ENCODE results near the gene MBNL3.
A peak's percentile ranks its signal among the peaks of the same experiment; 100 is the strongest.

MBNL3 gene, protein sequence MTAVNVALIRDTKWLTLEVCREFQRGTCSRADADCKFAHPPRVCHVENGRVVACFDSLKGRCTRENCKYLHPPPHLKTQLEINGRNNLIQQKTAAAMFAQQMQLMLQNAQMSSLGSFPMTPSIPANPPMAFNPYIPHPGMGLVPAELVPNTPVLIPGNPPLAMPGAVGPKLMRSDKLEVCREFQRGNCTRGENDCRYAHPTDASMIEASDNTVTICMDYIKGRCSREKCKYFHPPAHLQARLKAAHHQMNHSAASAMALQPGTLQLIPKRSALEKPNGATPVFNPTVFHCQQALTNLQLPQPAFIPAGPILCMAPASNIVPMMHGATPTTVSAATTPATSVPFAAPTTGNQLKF

DNA sequence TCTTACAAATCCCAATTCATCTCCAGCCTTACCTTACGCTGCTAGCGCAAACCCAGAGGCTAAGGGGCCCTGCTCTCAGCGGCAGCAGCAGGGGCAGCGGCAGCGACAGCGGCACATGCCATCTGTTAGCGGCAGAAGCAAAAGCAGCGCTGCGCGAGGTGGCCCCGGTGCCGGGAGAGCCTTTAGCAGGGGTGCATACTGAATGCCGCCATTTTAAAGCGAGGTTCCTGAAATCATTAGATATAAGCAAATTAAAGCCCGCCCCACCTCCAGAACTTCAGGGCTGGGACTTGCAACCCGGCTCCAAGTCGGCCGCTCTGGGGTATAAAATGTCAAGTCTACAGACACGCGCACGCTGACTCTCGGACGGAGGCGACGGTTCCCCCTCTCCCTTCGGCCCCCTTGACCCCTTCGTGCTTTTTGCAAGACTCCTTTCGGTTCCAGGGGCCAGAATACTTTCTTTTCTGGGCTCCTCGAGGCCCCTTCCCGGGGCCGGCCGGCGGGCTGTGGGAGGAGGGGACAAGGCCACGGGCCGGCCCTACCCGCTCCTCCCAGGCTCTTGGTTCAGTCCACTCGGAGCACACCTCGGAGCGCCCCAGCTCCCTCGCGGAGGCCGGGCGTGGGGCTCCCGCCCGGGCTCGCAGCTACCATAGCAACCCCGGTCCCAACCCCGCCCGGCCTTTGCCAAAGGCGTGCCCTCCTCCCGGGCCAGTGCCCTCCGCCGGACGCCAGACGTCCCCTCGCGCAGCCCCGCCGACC is at the start of gene MBNL3:
MBNL3 (minus strand) TSS at position 220 of the 759 bp plus-strand sequence. CDS start 49,427 bp downstream, outside the sequence.
- DNase-seq (ENCODE audit: low spot score), result peak; percentile 50

DNA sequence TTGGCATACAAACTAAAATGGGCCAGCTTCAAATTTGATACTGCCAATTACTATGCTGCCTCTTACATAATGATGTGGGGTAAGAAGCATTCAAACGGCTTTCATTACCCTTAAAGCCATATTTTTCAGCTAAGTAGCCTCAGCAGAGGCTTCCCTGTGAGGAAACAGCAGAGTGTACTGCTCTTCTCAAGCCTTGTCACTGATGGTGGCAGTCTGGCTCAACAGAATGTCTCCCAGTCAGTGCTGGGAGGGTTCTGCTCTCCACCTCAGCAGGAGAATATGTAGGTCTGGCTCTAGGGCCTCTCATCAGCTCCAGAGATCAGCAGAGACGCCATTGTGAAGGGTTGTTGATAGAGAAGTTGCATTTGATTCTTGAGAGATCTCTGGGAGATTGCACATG is 44.6 kb upstream of the MBNL3 start:
- DNase-seq (ENCODE audit: low spot score), result no peak

DNA sequence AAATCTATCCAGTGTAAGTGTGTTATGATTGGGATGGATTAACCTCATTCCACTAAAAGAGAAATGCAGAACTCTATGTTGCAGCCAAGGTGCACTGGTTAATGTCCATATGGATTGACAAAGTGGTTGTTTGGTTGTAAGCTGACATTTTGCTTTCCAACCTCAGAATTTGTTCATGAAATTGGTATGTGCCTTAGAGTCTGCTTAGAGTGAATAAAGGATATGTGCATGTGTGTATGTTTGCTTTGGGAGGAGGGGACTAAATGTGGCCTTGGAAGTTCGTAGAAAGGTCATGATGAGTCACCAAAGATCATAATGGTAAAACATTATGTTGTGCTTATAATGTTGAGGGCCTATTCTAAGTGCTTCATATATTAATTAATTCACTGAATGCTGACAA is 44.1 kb upstream of the MBNL3 start:
- no peak for DNase-seq (ENCODE audit: low spot score)

DNA sequence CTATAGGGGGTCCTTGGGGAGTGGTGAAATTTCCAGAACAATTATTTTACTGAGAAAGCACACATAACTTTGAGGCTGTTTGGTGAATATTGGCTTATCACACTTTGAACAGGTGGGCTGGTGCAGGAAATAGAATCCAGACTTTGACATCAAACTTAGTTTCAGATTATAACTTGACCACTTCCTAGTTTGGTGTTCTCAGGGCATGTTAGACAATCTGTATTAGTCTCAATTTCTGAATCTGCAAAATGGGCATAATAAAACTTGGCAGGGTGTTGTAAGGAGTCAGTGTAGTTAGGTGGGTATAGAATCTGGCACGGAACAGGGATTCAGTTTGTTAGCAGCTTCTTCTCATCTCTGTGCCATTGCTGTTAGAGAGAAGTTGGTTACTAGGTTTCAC is 43.3 kb upstream of the MBNL3 start:
- DNase-seq (ENCODE audit: low spot score), result no peak

DNA sequence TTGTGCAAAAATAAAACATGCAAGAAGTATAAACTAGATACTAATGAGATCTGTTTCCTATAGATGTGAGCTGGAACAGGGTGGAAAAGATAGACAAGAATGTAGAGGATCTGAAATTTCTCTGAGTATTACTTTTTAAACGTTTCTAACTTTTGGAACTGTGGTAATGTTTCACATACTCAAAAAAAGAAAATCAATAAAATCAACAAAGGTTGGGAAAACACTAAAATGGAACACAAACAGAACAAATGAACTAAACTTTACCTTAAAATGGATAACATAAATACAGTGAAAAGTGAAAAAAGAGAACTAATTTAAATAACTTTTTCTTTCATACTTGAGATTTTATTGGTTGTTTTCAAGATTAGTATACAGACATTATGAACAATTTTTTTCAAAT is 32.0 kb upstream of the MBNL3 start:
- no peak for DNase-seq (ENCODE audit: low spot score)

DNA sequence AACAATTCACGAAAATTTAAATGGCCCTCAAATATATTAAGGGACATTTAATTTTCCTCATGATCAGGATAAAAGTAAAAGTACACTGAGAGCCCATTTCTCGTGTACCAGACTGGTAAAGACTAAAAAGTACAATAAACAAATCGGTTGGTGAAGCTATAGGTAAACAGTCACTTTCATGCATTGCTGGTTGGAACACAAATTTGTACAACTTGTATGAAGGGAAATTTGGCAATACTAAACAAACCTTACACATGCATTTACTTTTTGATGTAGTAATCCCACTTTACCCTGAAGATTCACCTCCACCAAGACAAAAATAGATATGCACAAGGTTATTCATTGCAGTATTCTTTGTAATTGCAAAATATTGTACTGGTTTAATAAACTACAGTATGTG is 31.4 kb upstream of the MBNL3 start:
- DNase-seq (ENCODE audit: low spot score), result no peak

DNA sequence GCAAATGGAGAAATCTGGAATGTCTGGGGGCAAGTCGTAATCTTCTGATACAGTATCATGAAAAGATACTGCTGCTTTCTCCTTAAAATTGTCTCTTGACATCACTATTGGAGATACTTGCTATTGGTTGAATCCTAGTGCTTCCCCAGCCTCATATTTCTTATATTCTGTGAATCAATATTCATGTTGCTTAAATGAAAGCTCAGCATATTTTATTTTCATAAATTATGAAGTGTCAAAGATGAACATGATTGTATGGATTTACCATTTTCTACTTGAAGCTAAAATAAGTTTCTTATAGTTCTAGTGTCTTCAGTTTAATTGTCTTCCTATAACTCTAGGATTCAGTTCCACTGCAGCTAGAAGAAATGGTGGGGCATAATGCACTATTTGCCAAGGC is 29.6 kb upstream of the MBNL3 start:
- DNase-seq (ENCODE audit: low spot score), result no peak

DNA sequence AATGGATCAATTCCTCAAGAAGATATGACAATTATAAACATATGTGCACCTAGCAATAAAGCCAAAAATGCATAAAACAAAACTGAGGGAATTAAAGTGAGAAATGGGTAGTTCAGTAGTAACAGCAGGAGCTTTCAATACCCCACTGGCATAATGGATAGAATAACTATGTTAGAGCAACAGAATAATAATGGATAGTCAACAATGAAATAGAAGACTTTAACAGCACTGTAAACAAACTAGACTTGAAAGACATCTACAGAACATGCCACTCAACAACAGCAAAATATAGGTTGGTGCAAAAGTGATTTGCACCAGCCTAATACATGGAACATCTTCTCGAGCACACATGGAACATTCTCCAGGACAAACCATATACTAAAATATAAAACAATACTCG is 20.0 kb upstream of the MBNL3 start:
- no peak for DNase-seq (ENCODE audit: low spot score)

DNA sequence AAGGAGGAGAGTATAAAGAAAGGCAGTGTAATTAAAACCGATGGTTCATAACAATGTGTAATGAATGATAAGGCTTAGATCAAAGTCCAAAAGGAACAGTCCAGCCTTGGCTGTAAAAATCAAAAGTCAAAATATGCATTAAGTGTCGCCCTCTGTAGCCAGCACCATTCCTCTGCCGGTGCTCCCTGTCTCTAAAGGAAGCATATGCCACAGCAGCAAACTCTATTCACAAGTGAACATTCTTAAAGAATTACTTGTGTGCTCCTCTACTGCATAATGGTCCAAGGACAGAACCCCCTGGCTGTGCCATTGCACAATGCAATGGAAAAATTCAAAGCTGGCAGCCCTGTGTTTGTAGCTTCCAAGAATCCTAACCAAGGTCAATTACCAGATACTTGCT is 16.3 kb upstream of the MBNL3 start:
- no peak for DNase-seq (ENCODE audit: low spot score)

DNA sequence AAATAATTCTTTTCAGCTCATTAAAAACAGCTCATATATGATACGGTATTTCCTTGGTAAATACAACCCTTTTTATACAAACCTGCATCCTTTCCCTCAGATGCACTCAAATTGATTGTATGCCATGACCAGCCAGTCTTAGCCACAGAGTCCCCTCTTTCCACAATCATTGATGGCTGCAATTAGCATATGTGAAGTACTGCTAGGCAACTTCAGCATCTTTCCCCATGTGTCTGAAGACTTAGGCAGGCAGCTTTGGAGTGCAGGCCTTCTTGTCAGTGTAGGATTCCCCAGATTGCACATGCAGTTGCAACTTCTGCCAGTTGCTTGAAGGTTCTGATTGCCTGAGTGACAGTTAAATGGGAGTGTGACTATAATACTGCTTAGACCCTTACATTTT is 15.6 kb upstream of the MBNL3 start:
- DNase-seq (ENCODE audit: low spot score), result no peak

DNA sequence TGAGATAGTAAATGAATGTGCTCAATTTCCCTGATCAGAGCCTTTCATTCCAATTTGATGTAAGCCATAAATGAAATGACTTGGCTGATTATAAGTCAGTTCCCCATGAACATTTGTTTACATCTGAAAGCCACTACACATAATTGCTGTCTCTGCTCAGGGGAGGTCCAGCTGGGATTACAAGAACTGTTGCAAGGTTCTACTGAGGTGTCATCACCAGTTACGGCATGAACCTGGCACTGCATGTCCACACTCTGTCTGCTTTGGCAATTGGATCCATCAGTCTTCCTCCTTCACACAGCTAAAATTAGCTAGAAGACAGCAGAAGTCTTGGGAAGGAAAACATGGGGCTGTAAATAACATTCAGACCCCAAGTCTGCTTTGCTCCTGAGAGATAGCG is 12.8 kb upstream of the MBNL3 start:
- no peak for DNase-seq (ENCODE audit: low spot score)

DNA sequence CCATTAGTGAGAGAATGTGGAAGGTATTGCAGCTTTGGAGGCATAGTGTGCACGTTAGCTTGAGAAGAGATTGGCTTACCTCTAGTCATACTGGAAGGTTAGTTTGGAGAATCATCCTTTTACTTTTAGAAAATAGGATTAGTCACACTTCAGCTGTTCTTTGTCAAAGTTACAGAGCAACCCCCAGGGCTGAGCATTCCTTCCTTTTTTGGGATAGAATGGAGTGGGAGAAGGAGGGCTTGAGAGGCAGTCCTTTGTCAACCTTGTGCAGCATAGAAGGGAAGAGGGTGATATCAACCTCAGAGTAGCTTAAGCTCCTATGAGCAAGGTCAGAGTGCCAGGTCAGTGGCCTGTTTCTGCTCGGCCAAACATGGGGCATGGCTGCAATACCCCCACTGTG is 8.6 kb upstream of the MBNL3 start:
- no peak for DNase-seq (ENCODE audit: low spot score)

DNA sequence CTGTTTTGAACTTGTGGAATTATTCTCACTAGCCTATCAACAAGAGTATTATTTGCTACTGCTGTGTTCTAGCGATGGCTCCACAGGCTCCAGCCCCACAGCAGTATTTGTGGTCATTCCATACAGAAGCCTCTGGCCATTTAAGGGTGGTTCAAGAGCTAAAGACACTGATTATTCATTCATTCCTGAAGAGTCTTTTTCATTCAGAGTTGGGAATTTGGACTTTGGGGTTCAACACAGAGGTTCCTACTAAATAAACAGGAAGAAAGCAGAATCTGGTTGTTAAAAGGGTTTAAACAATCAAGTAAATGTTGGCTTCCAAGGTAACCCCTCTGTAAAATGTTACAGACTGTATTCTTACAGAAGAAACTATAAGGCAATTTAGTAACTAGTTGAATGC is 4.3 kb upstream of the MBNL3 start:
- no peak for DNase-seq (ENCODE audit: low spot score)

DNA sequence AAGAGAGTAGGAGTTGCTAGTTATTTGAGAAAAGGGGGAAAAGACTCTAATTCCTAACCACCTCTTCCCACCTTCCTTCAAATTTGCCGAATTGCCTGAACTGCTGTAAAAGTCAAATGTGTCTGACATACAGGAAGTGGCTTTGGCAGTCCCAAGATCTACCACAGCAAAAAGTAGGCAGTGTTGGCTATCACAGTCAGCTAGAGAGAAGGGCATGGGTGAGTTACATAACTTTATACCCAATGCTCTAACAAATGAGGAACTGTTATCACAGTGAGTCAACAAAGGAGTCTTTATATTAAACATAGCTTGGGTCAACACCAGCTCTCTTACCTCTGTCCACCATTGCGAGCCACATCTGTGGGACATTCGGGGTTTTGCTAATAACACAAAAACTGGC is 2.4 kb upstream of the MBNL3 start:
- peak; percentile 68 for DNase-seq (ENCODE audit: low spot score)

DNA sequence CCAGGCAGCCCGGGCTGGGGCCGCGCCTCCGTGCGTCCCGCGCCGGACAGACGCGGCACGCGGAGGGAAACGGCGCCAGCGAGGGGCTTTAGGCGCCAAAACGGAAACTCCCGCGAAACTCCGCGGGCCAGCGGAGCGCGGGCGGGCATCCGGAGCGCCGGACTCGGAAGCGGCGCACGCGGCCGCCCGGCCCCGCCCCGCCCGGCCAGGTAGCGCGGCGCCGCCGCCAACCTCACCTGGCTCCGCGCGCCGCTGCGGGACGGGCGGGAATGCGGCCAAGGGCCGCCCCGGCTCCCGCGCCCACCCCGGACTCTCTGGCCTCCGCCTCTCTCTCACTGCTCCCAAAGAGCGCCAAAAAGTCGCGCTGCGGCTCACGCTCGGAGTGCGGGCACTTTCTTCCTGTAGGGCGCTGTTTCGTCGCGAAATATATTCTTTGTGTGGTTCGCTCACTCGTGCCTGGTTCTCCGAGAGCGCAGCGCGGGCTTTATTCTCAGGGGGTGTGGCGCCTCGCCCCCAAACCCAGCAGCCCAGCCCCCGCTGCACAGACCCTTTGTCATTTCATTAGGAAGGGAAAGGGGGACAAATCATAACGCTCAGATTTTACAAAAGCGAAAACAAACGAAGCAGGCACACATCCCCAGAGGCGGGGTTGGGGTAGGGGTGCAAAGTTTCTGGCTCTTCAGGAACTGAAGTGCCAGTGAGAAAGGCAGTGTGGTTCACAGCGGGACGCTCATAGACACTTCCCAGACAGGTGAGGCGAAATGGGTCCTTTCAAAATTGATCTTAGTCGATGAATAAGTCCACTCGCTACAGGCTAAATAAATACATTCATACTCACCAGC is 961 bp upstream of the MBNL3 start:
- DNase-seq (ENCODE audit: low spot score), result peak; percentile 33

DNA sequence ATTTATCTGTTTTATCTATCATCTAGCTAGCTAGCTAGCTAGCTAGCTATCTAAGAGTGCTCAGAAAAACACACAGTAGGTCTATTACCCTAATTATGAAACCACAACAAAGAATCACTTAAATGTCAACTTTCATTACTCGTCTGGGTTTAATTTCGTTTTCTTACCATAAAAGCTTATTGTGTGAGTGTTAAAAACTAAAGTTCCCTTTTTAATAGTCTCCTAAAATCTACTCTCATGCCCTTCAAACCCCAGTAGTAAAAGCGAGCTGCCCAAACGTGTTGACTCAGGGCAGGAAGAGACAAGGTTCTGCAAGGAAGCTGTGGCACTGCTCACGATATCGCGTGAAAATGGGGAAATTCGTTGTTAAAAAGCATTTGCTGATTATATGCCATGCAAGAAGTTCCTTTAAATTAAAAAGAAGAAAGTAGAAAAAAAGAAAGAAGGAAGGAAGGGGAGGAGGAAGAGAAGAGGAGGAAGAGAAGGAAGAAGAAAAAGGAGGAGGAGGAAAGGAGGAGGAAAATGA is 595 bp downstream of the MBNL3 start:
- DNase-seq (ENCODE audit: low spot score), result peak; percentile 28

DNA sequence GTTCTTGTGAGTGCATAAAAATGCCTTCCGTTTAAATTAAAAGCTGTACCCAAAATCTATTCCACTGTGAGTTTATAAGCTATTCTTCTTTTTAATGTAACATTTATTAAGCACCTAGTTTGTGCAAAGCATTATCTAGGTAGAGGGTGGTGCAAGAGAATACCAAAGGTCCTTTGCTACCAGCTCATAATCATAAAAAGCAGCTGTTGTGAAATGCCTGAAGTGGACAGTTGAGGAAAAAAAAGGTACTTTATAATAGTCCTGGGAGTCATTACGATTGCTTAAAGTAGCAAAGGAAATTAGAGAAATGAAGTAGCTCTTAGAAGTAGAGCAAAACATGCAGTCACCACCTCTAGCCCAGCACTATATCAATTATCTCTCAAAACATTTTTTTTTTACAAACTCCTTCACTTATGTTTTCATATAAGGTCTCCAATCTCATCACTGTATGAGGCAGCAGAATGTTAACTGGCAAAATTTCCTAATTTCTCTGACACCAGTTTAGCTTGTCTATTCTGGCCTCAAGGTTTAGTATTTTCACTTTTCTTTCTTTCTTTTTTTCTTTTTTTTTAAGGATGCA is 2.1 kb downstream of the MBNL3 start:
- DNase-seq (ENCODE audit: low spot score), result no peak

DNA sequence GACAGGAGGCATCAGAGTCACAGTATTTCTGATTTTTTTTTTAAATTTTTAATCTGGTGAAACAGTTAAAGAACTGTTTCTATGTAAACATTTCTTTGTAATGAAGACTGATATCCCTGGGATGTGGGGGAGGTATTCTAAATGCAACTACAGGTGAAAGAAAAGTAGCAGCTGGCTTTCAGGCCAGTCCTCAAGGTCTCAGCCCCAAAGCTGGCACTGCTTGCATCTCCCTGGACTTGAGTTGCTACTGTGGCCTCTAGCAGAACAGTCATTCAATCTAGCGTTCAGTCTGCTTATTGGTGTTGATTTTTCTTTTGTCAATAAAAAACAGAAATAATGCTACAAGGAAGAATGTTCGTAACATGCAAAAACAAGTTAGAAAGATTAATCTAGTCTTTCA is 4.9 kb downstream of the MBNL3 start:
- DNase-seq (ENCODE audit: low spot score), result no peak

DNA sequence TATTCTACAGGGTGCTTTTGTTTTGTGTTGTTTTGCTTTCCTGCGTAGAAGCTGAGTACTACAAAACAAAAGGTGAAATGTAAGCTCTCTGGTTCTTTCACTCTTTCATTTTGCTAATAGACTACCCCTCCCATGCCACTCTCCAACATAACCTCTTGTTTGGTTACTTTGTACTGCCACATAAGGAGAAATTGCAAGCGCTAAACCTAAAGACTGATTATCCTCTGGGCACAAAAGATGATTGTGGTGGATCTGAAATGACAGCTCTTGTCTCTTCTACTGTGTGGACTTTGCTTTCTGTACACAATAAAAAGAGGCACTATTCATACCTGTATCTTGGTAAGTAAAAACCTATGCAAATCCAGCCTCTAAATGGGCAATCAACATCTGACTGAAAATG is 5.3 kb downstream of the MBNL3 start:
- DNase-seq (ENCODE audit: low spot score), result no peak

DNA sequence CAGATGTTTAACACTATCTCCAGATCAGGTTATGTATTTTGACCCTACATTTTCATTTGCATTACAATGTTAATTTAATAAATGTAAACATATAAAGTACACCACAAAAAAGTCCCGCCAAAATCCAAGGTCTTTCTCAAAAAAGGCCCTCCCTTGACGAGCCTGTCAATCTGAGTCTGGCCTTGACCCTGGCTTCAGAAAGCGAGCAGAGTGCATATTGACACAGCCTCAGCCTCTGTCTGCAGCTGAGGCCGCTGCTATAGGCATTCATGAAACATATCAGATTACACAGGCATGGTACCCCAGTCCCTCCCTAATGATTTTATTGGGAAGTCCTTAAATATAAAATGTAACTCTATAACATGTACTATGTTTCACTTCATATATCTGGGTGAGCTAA is 6.2 kb downstream of the MBNL3 start:
- DNase-seq (ENCODE audit: low spot score), result no peak

DNA sequence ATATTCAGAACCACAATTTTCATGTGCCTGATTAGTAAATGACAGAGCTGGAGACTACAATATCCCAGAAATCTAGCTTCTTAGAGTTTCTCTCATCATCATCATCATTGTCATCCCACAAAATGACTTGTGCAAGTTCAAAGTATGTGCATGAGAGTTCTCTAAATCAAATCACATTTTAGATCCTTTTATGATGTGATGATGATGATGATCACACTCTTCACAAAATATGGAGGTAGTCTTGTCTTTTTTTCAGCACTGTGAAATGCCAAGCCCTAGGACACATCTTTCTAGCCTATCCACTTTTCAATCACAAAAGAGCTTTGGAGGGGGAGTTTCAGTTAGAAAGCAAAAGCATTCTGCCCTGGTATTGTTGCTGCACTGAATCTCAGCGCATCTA is 7.4 kb downstream of the MBNL3 start:
- DNase-seq (ENCODE audit: low spot score), result no peak

DNA sequence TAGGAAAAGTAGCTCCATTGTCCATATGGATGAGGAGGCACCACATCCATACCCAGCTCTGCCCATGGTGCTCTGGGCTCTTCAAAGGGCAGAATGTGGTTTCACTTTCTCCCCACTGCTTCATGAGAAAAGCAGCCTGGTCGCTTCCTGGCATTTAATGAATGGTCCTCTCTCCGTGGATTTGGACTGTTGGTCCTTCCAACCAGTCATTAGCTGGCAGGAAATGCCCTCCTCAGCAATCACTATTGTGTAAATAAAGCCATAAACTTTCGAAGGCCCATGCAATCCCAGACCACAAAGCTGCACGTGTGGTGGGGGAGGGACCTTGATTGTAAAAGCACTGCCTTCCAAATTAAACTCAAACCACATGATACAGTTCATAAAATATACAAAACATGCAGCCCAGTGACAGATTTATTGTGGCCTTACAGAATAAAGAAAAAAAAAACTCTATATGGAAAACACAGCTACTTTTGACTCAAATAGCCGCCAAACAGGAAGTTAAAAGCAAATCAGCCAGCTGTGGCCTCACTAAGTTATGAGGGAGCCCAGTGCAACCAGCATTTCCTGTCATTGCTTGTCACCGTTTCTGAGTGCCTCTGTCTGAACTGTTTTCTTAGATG is 8.1 kb downstream of the MBNL3 start:
- DNase-seq (ENCODE audit: low spot score), result peak; percentile 57
